Activated T-cell treated with anti-CD3 and anti-CD28 coated beads, Interleukin-2, amount 50 U/mL, for 72 hours (primary cell): Measurements from ENCODE around the gene TMEM184B. TPM values are rescaled to one million over a fixed set of nuclear protein-coding genes. Genes with fewer than 3 reads are reported as not detected.

ENCODE experiments used
- ATAC-seq, 2 donors: fragments of 150-1000 bp; cut with Tn5 transposase; replicated peaks in 1 of 2; 2 replicates each; pipeline ENCODE4 v1.10.0; 2021; ENCODE audit warnings: moderate library complexity in 2 of 2, mild to moderate bottlenecking in 1 of 2
- DNase-seq, 2 donors: peaks; one replicate each; pipeline ENCODE4 v3.0.0; 2021 to 2022; ENCODE audit warnings: mixed read lengths in 1 of 2
- H3K27ac Mint-ChIP-seq: one replicate; pipeline ENCODE4 v1.8.0; 2022; ENCODE audit warnings: mild to moderate bottlenecking, moderate library complexity, mixed read lengths
- H3K27me3 Mint-ChIP-seq: one replicate; pipeline ENCODE4 v1.8.0; 2022; ENCODE audit warnings: low read depth, mixed read lengths
- H3K36me3 Mint-ChIP-seq, 2 donors: one replicate each; pipeline ENCODE4 v1.8.0; 2022; ENCODE audit warnings: mixed read lengths in 2 of 2, mild to moderate bottlenecking in 1 of 2; ENCODE audit not compliant: insufficient read depth in 2 of 2
- H3K4me1 Mint-ChIP-seq: one replicate; pipeline ENCODE4 v1.8.0; 2022; ENCODE audit warnings: low read depth, mixed read lengths
- H3K4me3 Mint-ChIP-seq, 2 donors: one replicate each; pipeline ENCODE4 v1.8.0; 2022; ENCODE audit warnings: mild to moderate bottlenecking in 2 of 2, mixed read lengths in 2 of 2, moderate library complexity in 2 of 2
- H3K9me3 Mint-ChIP-seq, 2 donors: one replicate each; pipeline ENCODE4 v1.8.0; 2022; ENCODE audit warnings: mixed read lengths in 2 of 2
- total RNA-seq, 2 donors: library from RNA; stranded (reverse); gene quantifications; one replicate each; pipeline ENCODE4 v1.2.3, GENCODE V29; 2022

Gene TMEM184B
- total RNA-seq, 2 donors from 2014 or later = 22.9 to 27.5 TPM

DNA sequence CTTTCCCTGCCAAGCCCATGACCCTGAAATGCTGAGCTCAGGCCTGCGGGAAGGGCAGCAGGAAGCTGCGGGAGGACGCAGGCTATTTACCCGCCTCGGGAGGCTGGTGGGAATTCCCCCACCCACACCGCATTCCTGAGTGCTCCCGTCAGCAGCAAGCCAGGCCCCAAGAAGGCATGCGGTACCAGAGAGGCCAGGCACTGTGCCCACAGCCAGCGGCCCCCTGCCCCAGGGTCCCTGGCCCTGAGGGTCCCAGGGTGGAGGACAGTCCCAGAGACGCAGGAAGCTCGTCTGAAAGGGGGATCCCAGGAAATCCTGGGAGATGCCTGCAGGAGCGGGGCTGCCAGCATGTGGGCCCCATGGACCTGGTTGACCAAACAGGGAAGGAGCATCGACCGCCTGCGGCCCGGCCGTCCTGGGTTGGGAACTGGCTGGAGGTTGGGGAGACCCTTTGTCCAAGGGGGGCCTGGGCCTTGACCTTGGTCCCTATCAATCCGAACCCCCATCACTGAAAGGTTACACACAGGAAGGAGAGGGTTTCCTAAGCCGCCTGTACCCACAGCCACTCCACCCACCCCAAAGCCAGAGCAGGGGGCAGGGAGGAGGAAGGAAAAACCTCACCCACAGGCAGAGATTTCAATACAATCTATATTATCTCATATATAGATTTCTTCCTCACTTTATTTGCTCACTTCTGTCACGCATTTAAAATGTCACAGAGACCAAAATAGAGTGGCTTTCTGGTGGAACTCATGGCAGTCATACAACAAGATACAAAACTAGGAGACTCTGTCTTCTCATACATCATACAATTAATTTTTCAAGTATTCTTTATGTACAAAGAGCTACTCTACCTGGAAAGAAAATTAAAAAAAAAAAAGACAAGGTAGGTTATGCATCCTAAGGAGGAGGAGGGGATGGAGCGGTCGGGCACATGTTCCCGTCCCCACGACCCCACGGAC lies 53.9 kb downstream of the TMEM184B start:
- H3K4me3 Mint-ChIP-seq = peak overlapping the region; percentile 22 to 56
- no peaks in the 10 kb centered on the region for H3K9me3 Mint-ChIP-seq
- DNase-seq = peak; percentile 46 to 63
- peak; percentile 24 to 50 for ATAC-seq
- H3K36me3 Mint-ChIP-seq = peaks cover 0 to 4% of the 10 kb centered on the region in 2 donors
- peak overlapping the region; percentile 92 for H3K27ac Mint-ChIP-seq
- no peaks in the 10 kb centered on the region for H3K27me3 Mint-ChIP-seq
- peaks cover 27% of the 10 kb centered on the region for H3K4me1 Mint-ChIP-seq

DNA sequence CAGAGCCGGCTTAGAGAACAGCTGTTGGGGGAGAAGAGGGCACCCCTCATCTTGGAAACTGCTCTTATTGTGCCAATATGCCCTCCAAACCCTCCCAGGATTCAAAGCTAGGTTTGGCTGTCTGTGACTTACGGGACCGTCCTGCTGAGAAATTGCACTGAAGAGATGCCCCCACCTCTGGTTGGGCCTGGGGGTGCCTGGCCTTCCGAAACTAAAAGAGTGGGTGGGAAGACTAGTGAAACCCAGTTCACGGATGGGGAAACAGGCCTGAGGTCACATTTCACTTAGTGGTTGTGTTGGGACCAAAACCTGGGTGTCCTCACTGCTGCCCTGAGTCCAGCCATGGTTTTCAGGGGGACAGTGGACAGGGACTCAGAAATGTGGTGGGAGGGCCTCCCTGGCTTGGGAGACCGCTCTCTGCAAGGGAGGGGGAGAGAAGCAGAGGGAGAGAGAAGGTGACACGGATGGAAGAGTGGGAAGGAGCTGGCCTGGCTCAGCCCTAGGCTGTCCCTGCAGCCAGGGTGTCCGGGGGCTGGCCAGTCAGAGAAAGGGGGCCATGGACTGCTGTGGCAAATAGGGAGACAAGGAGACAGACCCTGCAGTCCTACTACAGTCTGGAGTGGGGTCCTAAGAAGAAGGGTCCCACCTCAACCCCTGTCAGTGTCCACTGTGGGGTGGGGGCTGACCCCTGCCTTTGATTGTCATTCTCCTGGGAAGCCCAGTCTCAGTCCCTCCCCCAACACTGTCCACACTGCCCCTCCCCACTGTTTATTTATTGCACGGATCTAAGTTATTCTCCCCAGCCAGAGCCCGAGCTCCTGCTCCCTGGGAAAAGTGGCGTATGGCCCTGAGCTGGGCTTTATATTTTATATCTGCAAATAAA lies 57.4 kb downstream of the TMEM184B start:
- peaks cover 38% of the 10 kb centered on the region for H3K4me1 Mint-ChIP-seq
- H3K27me3 Mint-ChIP-seq = no peaks in the 10 kb centered on the region
- ATAC-seq (no peak), DNase-seq (no peak)
- H3K27ac Mint-ChIP-seq = no peak overlapping the region
- H3K36me3 Mint-ChIP-seq = peaks cover 0 to 4% of the 10 kb centered on the region in 2 donors
- H3K9me3 Mint-ChIP-seq = no peaks in the 10 kb centered on the region
- H3K4me3 Mint-ChIP-seq = peak overlapping the region; percentile 7 to 42

DNA sequence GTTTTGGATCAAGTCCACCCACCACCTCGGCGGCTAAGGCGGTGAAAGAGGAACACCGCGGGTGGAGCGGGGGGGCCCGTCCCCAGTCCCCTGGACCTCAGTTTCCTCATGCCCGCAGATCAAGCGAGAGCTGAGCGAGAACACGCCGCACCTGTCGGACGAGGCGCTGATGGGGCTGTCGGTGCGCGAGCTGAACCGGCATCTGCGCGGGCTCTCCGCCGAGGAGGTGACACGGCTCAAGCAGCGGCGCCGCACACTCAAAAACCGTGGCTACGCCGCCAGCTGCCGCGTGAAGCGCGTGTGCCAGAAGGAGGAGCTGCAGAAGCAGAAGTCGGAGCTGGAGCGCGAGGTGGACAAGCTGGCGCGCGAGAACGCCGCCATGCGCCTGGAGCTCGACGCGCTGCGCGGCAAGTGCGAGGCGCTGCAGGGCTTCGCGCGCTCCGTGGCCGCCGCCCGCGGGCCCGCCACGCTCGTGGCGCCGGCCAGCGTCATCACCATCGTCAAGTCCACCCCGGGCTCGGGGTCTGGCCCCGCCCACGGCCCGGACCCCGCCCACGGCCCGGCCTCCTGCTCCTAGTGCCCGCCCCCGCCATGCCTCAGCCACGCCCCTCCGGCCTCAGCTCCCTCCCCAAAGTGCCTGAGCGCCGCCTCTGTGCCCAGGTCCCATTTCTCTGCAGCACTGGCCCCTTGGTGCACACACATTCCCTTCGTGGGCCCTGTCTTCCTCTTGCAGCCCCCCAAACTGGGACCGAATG lies 58.3 kb downstream of the TMEM184B start:
- H3K4me3 Mint-ChIP-seq = peak overlapping the region; percentile 39 to 69
- no peak overlapping the region for H3K27ac Mint-ChIP-seq
- H3K36me3 Mint-ChIP-seq = peaks cover 0 to 4% of the 10 kb centered on the region in 2 donors
- H3K27me3 Mint-ChIP-seq = no peaks in the 10 kb centered on the region
- peaks cover 37% of the 10 kb centered on the region for H3K4me1 Mint-ChIP-seq
- no peaks in the 10 kb centered on the region for H3K9me3 Mint-ChIP-seq
- DNase-seq = peak; percentile 74 to 76
- peak; percentile 58 to 69 for ATAC-seq

DNA sequence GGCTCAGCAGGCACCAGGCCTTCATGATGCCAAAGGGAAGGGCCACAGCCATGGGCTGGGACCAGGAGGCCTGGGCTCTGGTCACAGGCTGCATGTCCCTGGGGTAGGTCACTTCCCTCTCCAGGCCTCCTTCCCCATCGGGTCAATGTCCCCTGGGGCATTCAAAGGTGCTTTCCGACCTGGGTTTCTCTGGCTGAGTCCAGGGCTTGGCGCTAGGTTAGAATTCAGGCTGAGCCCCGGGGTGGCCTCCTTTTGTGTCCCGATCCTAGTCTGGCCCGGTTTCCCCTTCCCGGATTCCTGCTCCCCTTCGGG lies 58.9 kb downstream of the TMEM184B start:
- no peak for DNase-seq
- Mint-ChIP-seq H3K27ac (no peak overlapping the region), H3K9me3 (no peaks in the 10 kb centered on the region), H3K4me3 (peak overlapping the region; percentile 39 to 69), H3K27me3 (no peaks in the 10 kb centered on the region), H3K4me1 (peaks cover 33% of the 10 kb centered on the region), H3K36me3 (peaks cover 0 to 4% of the 10 kb centered on the region in 2 donors)
- no peak for ATAC-seq

DNA sequence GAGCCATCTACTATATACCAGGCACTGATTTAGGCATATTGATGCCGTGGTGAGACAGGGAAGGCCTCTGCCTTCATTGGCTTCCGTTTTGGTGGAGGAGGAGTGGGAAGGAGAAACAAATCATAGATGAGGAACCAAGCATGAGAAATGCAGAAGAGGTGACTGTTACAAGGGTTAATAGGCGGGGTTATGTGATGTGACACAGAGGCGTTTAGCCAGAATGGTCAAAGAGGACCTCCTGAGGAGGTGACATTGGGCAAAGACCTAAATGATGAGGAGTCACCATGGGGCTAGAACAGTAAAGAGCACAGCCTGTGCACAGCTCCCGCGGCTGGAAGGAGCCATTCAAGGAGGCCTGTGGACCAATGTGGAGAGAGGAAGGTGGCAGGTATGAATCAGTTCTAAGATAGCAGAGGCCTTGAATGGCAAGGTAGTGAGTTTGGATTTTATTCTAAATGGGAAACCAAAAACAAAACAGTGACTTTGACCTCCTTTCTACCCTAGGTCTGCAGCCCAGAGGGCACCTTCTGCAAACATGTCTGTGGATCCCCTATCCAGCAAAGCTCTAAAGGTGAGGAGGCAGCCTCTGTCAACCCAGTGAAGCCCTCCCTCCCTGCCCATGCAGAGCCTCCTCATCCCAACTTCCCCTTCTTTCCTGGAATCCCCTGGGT lies 59.4 kb downstream of the TMEM184B start:
- Mint-ChIP-seq H3K9me3 (no peaks in the 10 kb centered on the region), H3K27me3 (no peaks in the 10 kb centered on the region), H3K4me1 (peaks cover 30% of the 10 kb centered on the region), H3K4me3 (peak overlapping the region; percentile 22 to 27), H3K36me3 (peaks cover 0 to 4% of the 10 kb centered on the region in 2 donors), H3K27ac (no peak overlapping the region)
- no peak for DNase-seq
- peak in 1 of 2 donors; percentile 8 for ATAC-seq

DNA sequence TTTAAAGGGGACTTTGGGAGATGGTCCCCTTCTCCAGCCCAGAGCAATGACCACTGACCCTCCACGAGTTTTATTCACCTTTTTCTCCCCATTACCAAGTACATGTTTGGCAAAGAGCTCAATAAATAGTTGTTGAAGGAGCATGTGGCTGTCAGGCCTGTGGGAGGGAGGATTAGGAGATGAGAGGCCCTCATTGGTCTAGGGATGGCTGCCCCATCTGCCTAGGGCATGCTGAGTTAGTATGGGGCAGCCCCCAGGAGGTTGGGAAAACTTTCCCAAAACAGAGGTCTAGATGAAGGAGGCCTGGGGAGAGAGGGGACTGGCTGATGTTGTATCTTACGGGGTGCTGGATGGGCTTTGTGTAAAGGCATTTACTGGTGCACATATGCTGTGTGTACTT lies 60.4 kb downstream of the TMEM184B start:
- no peak for DNase-seq
- H3K27ac Mint-ChIP-seq = no peak overlapping the region

DNA sequence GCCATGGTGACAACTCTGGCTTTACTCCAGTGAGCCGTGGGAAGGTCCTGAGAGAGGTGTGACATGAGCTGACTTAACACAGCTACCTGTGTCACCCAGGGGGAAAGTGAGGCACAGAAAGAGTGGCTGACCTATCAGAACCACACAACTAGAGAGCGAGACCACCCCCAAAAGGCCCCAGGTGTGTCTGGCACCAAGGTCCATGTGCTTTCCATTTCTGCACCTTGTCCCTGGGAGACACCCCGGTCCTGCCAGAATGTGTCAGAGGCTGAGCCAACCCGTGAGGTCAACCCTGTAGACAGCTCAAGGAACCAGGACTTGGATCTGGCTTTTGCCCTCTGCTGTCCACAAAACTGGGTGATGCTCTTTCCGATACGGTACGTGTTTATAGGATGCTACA lies 61.3 kb downstream of the TMEM184B start:
- Mint-ChIP-seq H3K4me3 (no peak overlapping the region), H3K27me3 (no peaks in the 10 kb centered on the region), H3K27ac (no peak overlapping the region), H3K36me3 (peaks cover 0 to 4% of the 10 kb centered on the region in 2 donors), H3K4me1 (peaks cover 28% of the 10 kb centered on the region), H3K9me3 (no peaks in the 10 kb centered on the region)
- DNase-seq (no peak), ATAC-seq (no peak)

More for the DNA sequence above, 60.4 kb downstream of the TMEM184B start:
- Mint-ChIP-seq H3K27me3 (no peaks in the 10 kb centered on the region), H3K4me3 (no peak overlapping the region), H3K4me1 (peaks cover 28% of the 10 kb centered on the region), H3K36me3 (peaks cover 0 to 4% of the 10 kb centered on the region in 2 donors), H3K9me3 (no peaks in the 10 kb centered on the region)
- ATAC-seq = no peak

DNA sequence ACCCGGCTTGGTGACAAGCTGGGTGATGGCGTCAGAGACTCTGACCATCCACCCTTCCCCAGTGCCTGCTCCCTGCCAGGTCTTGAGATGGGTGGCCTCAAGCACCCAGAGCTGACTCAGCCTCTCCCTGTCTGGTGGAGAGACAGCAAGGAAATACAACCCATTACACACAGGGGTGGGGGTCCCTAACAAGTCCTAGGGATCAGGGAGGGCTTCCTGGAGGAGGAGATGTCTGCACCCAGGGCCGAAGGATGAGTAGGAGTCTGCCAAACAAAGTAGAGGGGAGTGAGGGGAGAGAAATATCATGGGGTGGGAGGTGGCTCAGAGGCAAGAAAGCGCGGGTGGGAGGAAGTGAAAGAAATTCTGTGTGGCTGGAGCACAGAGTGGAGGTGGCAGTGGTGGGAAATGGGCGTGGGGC lies 64.2 kb downstream of the TMEM184B start:
- ATAC-seq (no peak), DNase-seq (no peak)
- H3K4me3 Mint-ChIP-seq = no peak overlapping the region
- H3K36me3 Mint-ChIP-seq = no peaks in the 10 kb centered on the region
- H3K27ac Mint-ChIP-seq = no peak overlapping the region
- H3K9me3 Mint-ChIP-seq = no peaks in the 10 kb centered on the region
- H3K4me1 Mint-ChIP-seq = peaks cover 37% of the 10 kb centered on the region
- no peaks in the 10 kb centered on the region for H3K27me3 Mint-ChIP-seq

DNA sequence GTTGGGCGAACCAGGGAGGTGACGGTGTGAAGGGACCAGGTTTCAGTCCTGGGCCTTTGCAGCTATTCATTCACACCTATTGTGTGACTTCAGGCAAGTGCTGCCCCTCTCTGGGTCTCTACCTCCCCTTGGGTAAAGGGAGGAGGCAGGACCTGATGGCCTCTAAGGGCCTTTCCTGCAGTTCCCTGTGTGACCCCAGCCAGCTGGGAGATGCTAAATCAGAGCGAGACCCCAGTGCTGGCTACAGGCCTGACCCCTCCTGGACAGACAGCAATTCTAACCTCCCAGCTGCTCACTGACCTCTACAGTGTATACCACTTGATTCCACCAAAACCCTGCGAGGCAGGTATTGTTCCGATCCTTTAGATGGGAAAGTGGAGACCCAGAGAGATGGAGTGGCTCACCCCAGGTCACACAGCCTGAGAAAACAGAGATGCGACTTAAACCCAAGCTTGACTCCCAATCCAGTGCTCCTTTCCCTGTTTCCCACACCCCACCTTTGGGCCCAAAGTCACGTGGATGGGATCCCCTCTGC lies 64.8 kb downstream of the TMEM184B start:
- H3K27ac Mint-ChIP-seq = no peak overlapping the region
- DNase-seq (no peak), ATAC-seq (no peak)
- H3K9me3 Mint-ChIP-seq = no peaks in the 10 kb centered on the region
- H3K36me3 Mint-ChIP-seq = no peaks in the 10 kb centered on the region
- H3K4me3 Mint-ChIP-seq = no peak overlapping the region
- H3K27me3 Mint-ChIP-seq = no peaks in the 10 kb centered on the region
- peaks cover 37% of the 10 kb centered on the region for H3K4me1 Mint-ChIP-seq

DNA sequence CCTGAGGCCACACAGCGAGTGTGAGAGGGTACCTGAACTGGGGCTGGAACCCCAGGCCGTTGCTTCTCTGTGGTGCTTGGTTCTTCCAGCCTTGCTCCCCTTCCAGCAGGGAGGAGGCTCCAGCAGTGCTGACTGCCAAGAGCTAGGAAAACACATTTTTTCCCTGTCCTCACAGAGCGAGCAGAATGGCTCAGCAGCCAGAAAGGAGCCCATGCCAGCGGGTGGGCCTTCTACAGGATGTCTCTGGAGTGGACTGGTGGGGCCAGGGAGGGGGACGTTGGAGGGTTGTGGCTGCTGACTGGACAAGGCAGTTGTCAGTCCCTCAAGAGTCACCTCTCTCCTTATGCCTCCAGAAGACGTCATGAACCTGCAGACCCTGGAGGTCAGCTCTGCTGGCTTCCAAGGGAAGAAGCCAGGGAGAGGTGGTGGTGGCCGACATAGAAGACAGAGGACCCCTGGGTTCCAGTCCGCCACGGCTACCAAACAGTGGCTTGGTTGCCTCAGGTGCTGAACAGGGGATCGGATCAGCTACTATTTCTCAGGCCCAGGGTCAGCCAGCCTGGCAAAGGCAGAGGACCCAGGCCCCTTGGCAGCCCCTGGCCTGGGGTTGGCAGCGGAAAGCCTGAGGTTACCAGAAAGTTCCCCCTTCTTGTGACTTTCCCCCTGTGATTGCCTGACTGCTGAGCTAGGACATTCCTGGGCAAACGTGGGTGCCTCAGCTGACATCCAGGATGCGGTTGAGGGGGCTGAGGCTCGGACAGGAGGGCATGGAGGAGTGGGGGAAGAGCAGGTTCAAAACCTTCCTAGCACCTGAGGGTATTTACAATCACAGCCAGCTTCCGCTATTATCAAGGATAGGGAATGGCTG lies 67.3 kb downstream of the TMEM184B start:
- H3K27me3 Mint-ChIP-seq = no peaks in the 10 kb centered on the region
- DNase-seq (no peak), ATAC-seq (no peak)
- no peak overlapping the region for H3K27ac Mint-ChIP-seq
- H3K9me3 Mint-ChIP-seq = no peaks in the 10 kb centered on the region
- peaks cover 42% of the 10 kb centered on the region for H3K4me1 Mint-ChIP-seq
- H3K4me3 Mint-ChIP-seq = no peak overlapping the region
- no peaks in the 10 kb centered on the region for H3K36me3 Mint-ChIP-seq

DNA sequence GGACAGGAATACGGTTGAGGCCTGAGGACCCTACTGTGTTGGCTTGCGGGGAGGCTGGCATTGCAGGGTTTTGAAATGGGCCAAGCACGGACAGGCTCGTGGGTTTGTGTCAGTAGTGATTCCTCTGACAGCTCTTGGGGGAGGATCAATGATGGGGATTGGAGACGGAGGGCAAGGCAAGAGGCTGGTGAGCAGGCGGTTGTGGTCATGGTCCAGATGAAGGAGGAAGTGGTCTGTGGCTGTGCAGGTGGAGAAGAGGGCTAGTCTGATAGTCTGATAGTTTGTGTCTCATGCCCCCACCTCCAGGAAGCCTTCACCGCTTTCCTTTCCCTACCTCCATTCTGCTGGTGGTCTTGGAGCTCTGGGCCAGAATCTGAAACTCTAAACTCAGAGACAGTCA lies 68.0 kb downstream of the TMEM184B start:
- peak overlapping the region; percentile 5 for H3K27ac Mint-ChIP-seq
- no peak for DNase-seq
- no peaks in the 10 kb centered on the region for H3K36me3 Mint-ChIP-seq
- H3K4me3 Mint-ChIP-seq = peak overlapping the region in 1 of 2 donors; percentile 1
- H3K4me1 Mint-ChIP-seq = peaks cover 40% of the 10 kb centered on the region
- no peak for ATAC-seq
- no peaks in the 10 kb centered on the region for H3K9me3 Mint-ChIP-seq
- H3K27me3 Mint-ChIP-seq = no peaks in the 10 kb centered on the region
